Left lung (tissue), 10 donors: ENCODE measurements around the gene POLR1A. TPM values are rescaled to one million over a fixed set of nuclear protein-coding genes. Genes with fewer than 3 reads are reported as not detected.

Experiments
- ATAC-seq: fragments of 200-7000 bp; cut with Tn5 transposase; one replicate; pipeline ENCODE4 v1.9.1; 2020; ENCODE audit warnings: moderate library complexity
- DNase-seq, 4 donors: peaks; one replicate each; pipeline ENCODE4 v3.0.0-alpha.2; 2013 to 2020
- H3K27ac ChIP-seq, 2 donors: fragments of 200-600 bp; sonication (generic) in 1 of 2; one replicate each; pipeline versions ENCODE4 v1.5.0 to v1.8.0; 2020 to 2021
- H3K27me3 ChIP-seq, 2 donors: fragments of 200-600 bp; sonication (generic) in 1 of 2; one replicate each; pipeline versions ENCODE4 v1.5.0 to v1.8.0; 2020 to 2021
- H3K36me3 ChIP-seq, 2 donors: fragments of 200-600 bp; sonication (generic) in 1 of 2; one replicate each; pipeline versions ENCODE4 v1.5.0 to v1.8.0; 2020 to 2021
- H3K4me1 ChIP-seq, 2 donors: fragments of 200-600 bp; one replicate each; pipeline ENCODE4 v1.8.0; 2021
- H3K4me3 ChIP-seq, 2 donors: fragments of 200-600 bp; sonication (generic) in 1 of 2; one replicate each; pipeline versions ENCODE4 v1.5.0 to v1.8.0; 2020 to 2021; ENCODE audit warnings: mild to moderate bottlenecking in 1 of 2
- H3K9me3 ChIP-seq, 2 donors: fragments of 200-600 bp; sonication (generic) in 1 of 2; one replicate each; pipeline versions ENCODE4 v1.5.0 to v1.8.0; 2020 to 2021
- CTCF ChIP-seq, 2 donors: fragments of 200-600 bp; sonication (generic) in 1 of 2; IDR thresholded peaks; one replicate each; pipeline versions ENCODE4 v1.5.0 to v1.8.0; 2021; ENCODE audit warnings: antibody characterized with exemption in 2 of 2
- intact Hi-C, 2 donors: fragments of 100-400 bp; cut with DNase I; formaldehyde crosslinking; loops; one replicate each; pipeline versions ENCODE4 v1.11.2 to v1.14.2; 2022
- polyA plus RNA-seq, 6 donors: library from polyadenylated mRNA; unstranded; fragments of 120-200 nt; gene quantifications; one replicate each; pipeline ENCODE4 v1.2.1, GENCODE V29; 2013; ENCODE audit not compliant: insufficient read length in 6 of 6
- total RNA-seq, 2 donors: library from RNA; stranded (reverse); fragmentation: NEBNext Ultra II Directional; extraction: Animal tissue kit (Norgen Biotek cat#: 25700); gene quantifications; one replicate each; pipeline ENCODE4 v1.2.1, GENCODE V29; 2021
- donor health status: DM: no; HTN: yes; CAD: no.
- donor health status: DM: no; HTN: no; CAD: no.

POLR1A gene
- total and polyA plus RNA-seq, 8 donors: 18.6 to 34.7 (median 21.9) TPM

- H3K4me3 ChIP-seq: no peak overlapping the region
- H3K27ac ChIP-seq: no peak overlapping the region
- H3K4me1 ChIP-seq: no peaks in the 10 kb centered on the region
- no peak for TF ChIP-seq CTCF (IDR thresholded peaks at IDR 0.05)
- no peak for ATAC-seq
- H3K36me3 ChIP-seq: no peaks in the 10 kb centered on the region
- H3K27me3 ChIP-seq: no peaks in the 10 kb centered on the region
- H3K9me3 ChIP-seq: no peaks in the 10 kb centered on the region
- intact Hi-C loops: no loop called here
- no peak for DNase-seq
These were observed 119.6 kb downstream of the POLR1A start for GRCh38 chr2:85986121-85986520.

GRCh38 chr2:85984788-85985187 lies 120.9 kb downstream of the POLR1A start:
- no peak overlapping the region for H3K4me3 ChIP-seq
- H3K27ac ChIP-seq: no peak overlapping the region
- no peaks in the 10 kb centered on the region for H3K9me3 ChIP-seq
- DNase-seq (no peak), ATAC-seq (no peak)
- no peaks in the 10 kb centered on the region for H3K27me3 ChIP-seq
- TF ChIP-seq CTCF (IDR thresholded peaks at IDR 0.05): no peak
- H3K4me1 ChIP-seq: no peaks in the 10 kb centered on the region
- no peaks in the 10 kb centered on the region for H3K36me3 ChIP-seq
- intact Hi-C loops: no loop called here

GRCh38 chr2:85983766-85984165 lies 121.9 kb downstream of the POLR1A start:
- ATAC-seq (no peak), DNase-seq (no peak)
- peaks cover 0 to 9% of the 10 kb centered on the region in 2 donors for H3K4me1 ChIP-seq
- no peak overlapping the region for H3K4me3 ChIP-seq
- no peak overlapping the region for H3K27ac ChIP-seq
- no peaks in the 10 kb centered on the region for H3K27me3 ChIP-seq
- no peak for TF ChIP-seq CTCF (IDR thresholded peaks at IDR 0.05)
- no peaks in the 10 kb centered on the region for H3K36me3 ChIP-seq
- intact Hi-C loops: no loop called here
- no peaks in the 10 kb centered on the region for H3K9me3 ChIP-seq

GRCh38 chr2:85981579-85982247 lies 124.0 kb downstream of the POLR1A start:
- H3K4me1 ChIP-seq: peaks cover 0 to 12% of the 10 kb centered on the region in 2 donors
- no peak for ATAC-seq
- intact Hi-C loops: no loop called here

More at GRCh38 chr2:85981579-85982247, 124.0 kb downstream of the POLR1A start:
- Histone ChIP-seq H3K4me3 (no peak overlapping the region), H3K36me3 (no peaks in the 10 kb centered on the region), H3K9me3 (no peaks in the 10 kb centered on the region), H3K27me3 (no peaks in the 10 kb centered on the region), H3K27ac (no peak overlapping the region)
- no peak for DNase-seq
- TF ChIP-seq CTCF (IDR thresholded peaks at IDR 0.05): no peak
